Inflammatory macrophage treated with lipopolysaccharide for 1 hour (primary cell): Measurements from ENCODE around the gene CFAP91.
"Not testable (repeated sequence)": the region's sequence is repeated elsewhere in the genome, so short reads cannot be mapped to it uniquely, and the experiment has no call there.

Experiments
- DNase-seq, 2 donors: peaks; one replicate each; pipeline ENCODE4 v3.0.0-alpha.2; 2020 to 2022

The CFAP91 gene

GRCh38 chr3:119678209-119678608 lies 24.6 kb upstream of the CFAP91 start:
- not testable (repeated sequence) for DNase-seq

- DNase-seq, result no peak
These were observed 22.9 kb upstream of the CFAP91 start for GRCh38 chr3:119679874-119680273.

- DNase-seq, result peak in 1 of 2 donors; percentile 55
These were observed 21.5 kb upstream of the CFAP91 start for GRCh38 chr3:119681279-119681678.

- DNase-seq, result peak; percentile 57 to 59
These were observed 19.4 kb upstream of the CFAP91 start for GRCh38 chr3:119683421-119683820.

- peak; percentile 66 to 86 for DNase-seq
These were observed 12.7 kb upstream of the CFAP91 start for GRCh38 chr3:119690043-119690656.

GRCh38 chr3:119695480-119695879 lies 7.3 kb upstream of the CFAP91 start:
- no peak for DNase-seq

- no peak for DNase-seq
These were observed 5.4 kb upstream of the CFAP91 start for GRCh38 chr3:119697394-119697793.

- DNase-seq, result peak; percentile 75 to 90
These were observed 2.4 kb upstream of the CFAP91 start for GRCh38 chr3:119700269-119700919.

- DNase-seq, result no peak
These were observed 1.7 kb upstream of the CFAP91 start for GRCh38 chr3:119700920-119701734.

GRCh38 chr3:119703820-119704531 lies 1.2 kb downstream of the CFAP91 start:
- DNase-seq, result no peak

- DNase-seq, result no peak
These were observed 12.3 kb downstream of the CFAP91 start for GRCh38 chr3:119715105-119715504.

GRCh38 chr3:119716998-119717397 lies 14.2 kb downstream of the CFAP91 start:
- DNase-seq, result no peak

- DNase-seq, result no peak
These were observed 14.7 kb downstream of the CFAP91 start for GRCh38 chr3:119717520-119717919.

- DNase-seq, result peak; percentile 9 to 29
These were observed 20.2 kb downstream of the CFAP91 start for GRCh38 chr3:119723022-119723421.

- no peak for DNase-seq
These were observed 24.1 kb downstream of the CFAP91 start for GRCh38 chr3:119726909-119727308.

- no peak for DNase-seq
These were observed 27.2 kb downstream of the CFAP91 start for GRCh38 chr3:119729996-119730395.

GRCh38 chr3:119731560-119732343 lies 28.9 kb downstream of the CFAP91 start:
- peak; percentile 17 to 36 for DNase-seq

GRCh38 chr3:119733812-119734211 lies 31.0 kb downstream of the CFAP91 start:
- no peak for DNase-seq

- peak; percentile 75 to 80 for DNase-seq
These were observed 35.9 kb downstream of the CFAP91 start for GRCh38 chr3:119738741-119739140.

GRCh38 chr3:119741657-119742590 lies 39.1 kb downstream of the CFAP91 start:
- peak; percentile 82 to 87 for DNase-seq

- DNase-seq, result no peak
These were observed 41.1 kb downstream of the CFAP91 start for GRCh38 chr3:119743921-119744320.
